ENCODE results near the gene SGSM1.
A peak's percentile ranks its signal among the peaks of the same experiment; 100 is the strongest.
"Not testable (repeated sequence)": the region's sequence is repeated elsewhere in the genome, so short reads cannot be mapped to it uniquely, and the experiment has no call there.

Gene SGSM1

GRCh38 chr22:24905909-24906308 is 99.9 kb downstream of the SGSM1 start:
- no peak for DNase-seq

GRCh38 chr22:24907101-24907500 is 101.1 kb downstream of the SGSM1 start:
- DNase-seq: not testable (repeated sequence)

GRCh38 chr22:24920029-24920428 is 114.0 kb downstream of the SGSM1 start:
- DNase-seq: no peak

- no peak for DNase-seq
These were observed 119.8 kb downstream of the SGSM1 start for GRCh38 chr22:24925586-24926427.

- no peak for DNase-seq
These were observed 120.4 kb downstream of the SGSM1 start for GRCh38 chr22:24926428-24926725.

GRCh38 chr22:24926849-24927579 is 121.0 kb downstream of the SGSM1 start:
- DNase-seq: no peak

GRCh38 chr22:24928322-24928721 is 122.3 kb downstream of the SGSM1 start:
- DNase-seq: no peak

- DNase-seq: no peak
These were observed 124.7 kb downstream of the SGSM1 start for GRCh38 chr22:24930678-24931077.

GRCh38 chr22:24935771-24936483 is 129.9 kb downstream of the SGSM1 start:
- DNase-seq: no peak

- DNase-seq: no peak
These were observed 131.1 kb downstream of the SGSM1 start for GRCh38 chr22:24937114-24937513.

GRCh38 chr22:24938741-24939341 is 132.8 kb downstream of the SGSM1 start:
- peak; percentile 66 for DNase-seq

- DNase-seq: no peak
These were observed 136.3 kb downstream of the SGSM1 start for GRCh38 chr22:24942301-24942700.

GRCh38 chr22:24944217-24944937 is 138.4 kb downstream of the SGSM1 start:
- DNase-seq: no peak

- DNase-seq: no peak
These were observed 139.4 kb downstream of the SGSM1 start for GRCh38 chr22:24945430-24945829.

GRCh38 chr22:24947383-24947782 is 141.4 kb downstream of the SGSM1 start:
- no peak for DNase-seq

GRCh38 chr22:24947881-24948280 is 141.9 kb downstream of the SGSM1 start:
- peak; percentile 21 for DNase-seq

GRCh38 chr22:24948356-24949202 is 142.6 kb downstream of the SGSM1 start:
- no peak for DNase-seq

GRCh38 chr22:24950272-24950902 is 144.4 kb downstream of the SGSM1 start:
- no peak for DNase-seq

GRCh38 chr22:24951942-24952836 is 146.2 kb downstream of the SGSM1 start, which contains the start of gene KIAA1671:
KIAA1671 (plus strand) TSS chr22:24952716; CDS start chr22:25028000, 75,284 bp downstream.
- peak; percentile 86 for DNase-seq

GRCh38 chr22:24952837-24953383 is 146.9 kb downstream of the SGSM1 start:
- DNase-seq: no peak
